ENCODE data around the gene TRPM3. TPM values are rescaled to one million over a fixed set of nuclear protein-coding genes. Genes with fewer than 3 reads are reported as not detected.

Gene TRPM3
- total RNA-seq, 1 experiment from 2014 or later: not detected

GRCh38 chr9:70588999-70589398, 532.4 kb downstream of the TRPM3 start:
- TF ChIP-seq REST (IDR thresholded peaks at IDR 0.05; ENCODE audit: insufficient read depth in 1 of 2, low read depth in 2 of 2, low read length in 1 of 2): no peak
- no peak for TF ChIP-seq CTCF (IDR thresholded peaks at IDR 0.05)
- no peak for TF ChIP-seq TCF7L2 (IDR thresholded peaks at IDR 0.05; ENCODE audit: low read depth, low read length)
- no peak for TF ChIP-seq POLR2AphosphoS5 (IDR thresholded peaks at IDR 0.05; ENCODE audit: low read depth, low read length)
- no peak for TF ChIP-seq SIN3A (IDR thresholded peaks at IDR 0.05; ENCODE audit: borderline replicate concordance, insufficient read depth, low read depth, low read length)
- Histone ChIP-seq H3K4me1 (ENCODE audit: control insufficient read depth, insufficient read depth, low read length) (no peaks in the 10 kb centered on the region), H3K27ac (ENCODE audit: low read length) (no peak overlapping the region), H3K4me3 (ENCODE audit: low read depth in 2 of 2, low read length in 2 of 2) (no peak overlapping the region), H3K27me3 (ENCODE audit: control insufficient read depth, insufficient read depth, low read length) (no peaks in the 10 kb centered on the region), H3K36me3 (ENCODE audit: control insufficient read depth, insufficient read depth, low read length) (no peaks in the 10 kb centered on the region), H3K9me3 (ENCODE audit: control insufficient read depth, insufficient read depth, low read depth, low read length) (no peaks in the 10 kb centered on the region)
- CTCF ChIA-PET: no interaction called here
- ATAC-seq: no peak
- BruUV-seq (replicated peaks): no TSS peak
- intact Hi-C loops (cut with micrococcal nuclease; ENCODE audit: unreplicated experiment): no loop called here
- in situ Hi-C loops (cut with HindIII; ENCODE audit: low pct_unique_long_range_greater_than_20kb, low sequenced_read_pairs): no loop called here
- DNase-seq (ENCODE audit: low read depth, low spot score): no peak
- POLR2A ChIA-PET: no interaction called here

- no peaks in the 10 kb centered on the region for H3K9me3 ChIP-seq (ENCODE audit: control insufficient read depth, insufficient read depth, low read depth, low read length)
- no peak overlapping the region for H3K4me3 ChIP-seq (ENCODE audit: low read depth in 2 of 2, low read length in 2 of 2)
- DNase-seq (ENCODE audit: low read depth, low spot score) (no peak), ATAC-seq (no peak)
- H3K4me1 ChIP-seq (ENCODE audit: control insufficient read depth, insufficient read depth, low read length): no peaks in the 10 kb centered on the region
- H3K27me3 ChIP-seq (ENCODE audit: control insufficient read depth, insufficient read depth, low read length): no peaks in the 10 kb centered on the region; the same call in 1 of the 2 replicates
- no TSS peak for BruUV-seq (replicated peaks)
- intact Hi-C loops (cut with micrococcal nuclease; ENCODE audit: unreplicated experiment): no loop called here
- no peak overlapping the region for H3K27ac ChIP-seq (ENCODE audit: low read length)
- TF ChIP-seq TCF7L2 (IDR thresholded peaks at IDR 0.05; ENCODE audit: low read depth, low read length) (no peak), CTCF (IDR thresholded peaks at IDR 0.05) (no peak), REST (IDR thresholded peaks at IDR 0.05; ENCODE audit: insufficient read depth in 1 of 2, low read depth in 2 of 2, low read length in 1 of 2) (no peak), POLR2AphosphoS5 (IDR thresholded peaks at IDR 0.05; ENCODE audit: low read depth, low read length) (no peak), SIN3A (IDR thresholded peaks at IDR 0.05; ENCODE audit: borderline replicate concordance, insufficient read depth, low read depth, low read length) (no peak)
- in situ Hi-C loops (cut with HindIII; ENCODE audit: low pct_unique_long_range_greater_than_20kb, low sequenced_read_pairs): no loop called here
- CTCF ChIA-PET: no interaction called here
- POLR2A ChIA-PET: no interaction called here
- H3K36me3 ChIP-seq (ENCODE audit: control insufficient read depth, insufficient read depth, low read length): no peaks in the 10 kb centered on the region
These were observed 533.0 kb downstream of the TRPM3 start for GRCh38 chr9:70588381-70588780.

Data from Panc1 (cell line).